ENCODE measurements around the gene PKD2L1. TPM values are rescaled to one million over a fixed set of nuclear protein-coding genes. Genes with fewer than 3 reads are reported as not detected.

PKD2L1 gene
- total and polyA plus RNA-seq, 2 of the 8 experiments (the other 6 are each of a cell fraction or from before 2014, with no cell fraction given): 0.20 to 0.33 TPM

- TF ChIP-seq EP300 (IDR thresholded peaks at IDR 0.05; ENCODE audit: borderline replicate concordance in 1 of 2, low read depth in 2 of 2, low read length in 2 of 2) (no peak), EGR1 (IDR thresholded peaks at IDR 0.05; ENCODE audit: borderline replicate concordance, low read depth, low read length) (no peak), CHD1 (IDR thresholded peaks at IDR 0.05; ENCODE audit: low read depth, low read length) (no peak), SIX5 (IDR thresholded peaks at IDR 0.05; ENCODE audit: low read depth, low read length) (no peak), HDAC2 (IDR thresholded peaks at IDR 0.05; ENCODE audit: borderline replicate concordance in 1 of 2, low read depth in 2 of 2, low read length in 2 of 2) (no peak), POLR2AphosphoS5 (IDR thresholded peaks at IDR 0.05; ENCODE audit: low read depth, low read length) (no peak)
Observed at GRCh38 chr10:100315615-100316014, 14.4 kb downstream of the PKD2L1 start (continued).

Measured in H1 (cell line).